HG03520 (cell line): ENCODE data around the gene MET.
"Not testable (repeated sequence)": the region's sequence is repeated elsewhere in the genome, so short reads cannot be mapped to it uniquely, and the experiment has no call there.

ENCODE experiments used
- ATAC-seq: cut with Tn5 transposase; IDR thresholded peaks from one replicate; pipeline ENCODE4 v1.9.1; 2021; ENCODE audit warnings: mild to moderate bottlenecking, moderate library complexity; ENCODE audit not compliant: unreplicated experiment

MET gene

DNA sequence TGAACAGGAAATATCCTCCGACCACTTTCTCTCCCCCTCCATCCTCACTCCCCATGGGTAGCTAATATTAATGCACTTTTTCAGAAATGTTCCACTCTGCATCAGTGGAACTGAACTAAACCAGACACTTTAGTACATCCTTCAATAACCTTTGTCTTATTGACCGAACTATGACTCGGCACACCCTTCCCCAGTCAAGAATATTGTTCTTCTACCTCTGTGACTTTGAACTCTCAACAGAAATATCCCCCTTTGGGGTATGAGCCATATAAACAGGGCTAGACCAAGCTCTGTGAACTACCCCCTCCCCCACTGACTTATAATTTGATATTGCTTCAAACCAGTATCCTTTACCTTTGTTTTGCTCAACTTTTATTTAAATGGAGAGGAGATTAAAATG, 132.5 kb downstream of the MET start:
- no peak for ATAC-seq

GRCh38 chr7:116805100-116805544, 133.1 kb downstream of the MET start:
- ATAC-seq, result no peak

- no peak for ATAC-seq
Measured at GRCh38 chr7:116806046-116806944, 134.3 kb downstream of the MET start.

- no peak for ATAC-seq
Measured at GRCh38 chr7:116807011-116807560, 135.1 kb downstream of the MET start.

DNA sequence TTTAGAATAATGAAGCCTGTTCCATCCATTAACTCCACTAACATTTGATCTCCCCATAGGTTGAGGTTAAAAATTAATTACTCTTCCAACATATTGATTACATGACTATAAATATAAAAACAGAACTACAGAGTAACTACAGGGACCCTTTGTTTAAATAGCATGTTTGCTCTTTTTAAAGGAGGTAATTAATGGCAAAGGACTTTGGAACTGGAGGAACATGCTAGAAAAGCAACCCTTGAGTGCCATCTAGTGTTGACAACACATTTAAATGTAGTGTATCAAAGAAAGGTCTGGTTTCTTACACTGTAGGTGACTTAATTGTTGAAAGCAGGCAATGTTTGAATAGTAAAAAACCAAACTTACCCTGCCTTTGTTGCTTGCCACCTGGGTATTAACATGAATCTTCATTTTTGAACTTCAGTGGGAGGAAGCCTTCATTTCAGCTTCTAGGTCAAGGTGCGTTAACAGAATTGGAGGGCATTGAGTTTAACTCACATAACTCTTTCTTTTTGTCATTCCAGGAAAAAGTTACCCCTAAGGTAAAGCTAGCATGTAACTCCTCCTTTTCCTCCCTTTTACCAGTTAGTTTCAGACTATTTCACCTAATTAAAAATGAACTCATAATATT, 137.8 kb downstream of the MET start:
- ATAC-seq, result peak; percentile 55

DNA sequence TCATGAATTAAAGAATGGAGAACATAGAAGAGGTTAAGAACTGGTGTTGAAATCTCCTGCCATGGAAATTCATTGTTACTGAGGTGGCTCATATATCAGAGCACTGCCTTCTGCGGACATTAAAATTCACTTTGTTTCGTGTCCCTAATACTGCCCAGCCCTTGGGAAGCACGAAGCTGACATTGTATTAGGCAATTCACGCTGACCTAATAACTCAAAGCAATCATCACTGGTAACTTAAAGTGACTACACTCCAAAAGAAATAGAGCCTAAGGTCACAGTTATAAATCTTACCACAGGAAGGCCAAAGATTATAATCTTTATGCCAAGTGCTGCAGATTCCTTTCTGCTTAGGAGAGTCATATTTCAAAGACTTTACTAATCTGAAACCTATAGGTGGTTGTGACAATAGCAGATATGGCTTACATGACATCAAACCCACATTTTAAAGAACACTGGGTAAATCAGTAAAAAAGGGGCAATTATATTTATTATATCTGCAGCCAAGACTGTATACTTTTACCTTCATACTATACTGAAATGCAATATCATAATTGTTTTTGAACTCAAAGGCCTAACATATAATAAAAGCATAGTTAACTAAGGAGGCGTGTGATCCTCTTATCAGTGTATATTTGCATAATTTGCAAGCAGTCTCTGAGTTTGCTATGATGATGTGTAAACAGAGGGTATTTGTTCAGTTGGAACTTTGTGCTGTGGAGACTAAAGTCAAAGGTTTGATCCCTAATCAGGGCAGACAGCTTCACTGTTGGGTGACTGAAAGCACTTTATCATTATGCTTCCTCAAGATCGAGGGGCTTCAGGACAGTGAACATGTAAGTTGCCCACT, 138.5 kb downstream of the MET start:
- ATAC-seq, result no peak

GRCh38 chr7:116811768-116812167, 139.8 kb downstream of the MET start:
- ATAC-seq, result no peak

DNA sequence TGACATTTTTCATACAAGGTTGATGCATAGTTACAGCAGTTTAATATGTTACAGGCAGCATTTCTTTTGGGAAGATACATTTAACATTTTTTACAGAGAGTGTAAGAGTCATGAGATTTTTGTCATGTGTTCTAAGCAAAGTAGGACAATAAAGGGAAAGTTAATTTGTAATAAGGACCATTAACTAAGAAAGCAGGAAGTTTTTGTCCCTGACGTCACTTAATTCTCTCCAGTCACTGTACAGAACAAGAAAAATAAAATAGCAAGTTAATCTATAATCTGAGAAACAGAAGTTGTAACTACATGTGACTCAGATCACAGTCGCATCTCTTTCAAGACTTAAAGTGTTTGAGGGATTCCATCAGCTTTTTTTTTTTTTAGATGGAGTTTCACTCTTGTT, 140.9 kb downstream of the MET start:
- no peak for ATAC-seq

GRCh38 chr7:116813371-116813770, 141.4 kb downstream of the MET start:
- not testable (repeated sequence) for ATAC-seq

DNA sequence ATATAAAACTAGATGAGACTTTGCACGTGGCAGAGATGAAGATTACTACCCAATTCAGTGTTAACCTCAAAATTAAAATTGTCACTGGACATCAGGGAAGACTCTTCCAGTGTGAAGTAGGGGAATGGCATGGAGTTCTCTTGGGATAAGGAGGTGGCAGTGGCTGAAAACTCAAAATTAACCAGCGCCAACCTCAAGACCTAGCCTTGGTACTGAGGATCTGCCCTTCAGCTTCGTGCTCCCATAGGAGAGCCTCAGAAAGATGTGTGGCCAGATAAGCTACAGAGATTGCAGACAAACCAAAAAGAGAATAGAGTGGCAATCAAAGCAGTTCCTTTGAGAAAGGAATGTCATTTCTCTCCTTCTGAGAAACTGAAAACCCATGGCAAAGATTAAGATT, 143.0 kb downstream of the MET start:
- no peak for ATAC-seq

- no peak for ATAC-seq
Measured at GRCh38 chr7:116820149-116820548, 148.2 kb downstream of the MET start.

- ATAC-seq, result not testable (repeated sequence)
Measured at GRCh38 chr7:116821647-116822046, 149.7 kb downstream of the MET start.

GRCh38 chr7:116824449-116824848, 152.5 kb downstream of the MET start:
- ATAC-seq, result no peak

- no peak for ATAC-seq
Measured at GRCh38 chr7:116828281-116828680, 156.3 kb downstream of the MET start.

GRCh38 chr7:116829041-116829440, 157.0 kb downstream of the MET start:
- ATAC-seq, result no peak

GRCh38 chr7:116829493-116829892, 157.5 kb downstream of the MET start:
- ATAC-seq, result no peak

DNA sequence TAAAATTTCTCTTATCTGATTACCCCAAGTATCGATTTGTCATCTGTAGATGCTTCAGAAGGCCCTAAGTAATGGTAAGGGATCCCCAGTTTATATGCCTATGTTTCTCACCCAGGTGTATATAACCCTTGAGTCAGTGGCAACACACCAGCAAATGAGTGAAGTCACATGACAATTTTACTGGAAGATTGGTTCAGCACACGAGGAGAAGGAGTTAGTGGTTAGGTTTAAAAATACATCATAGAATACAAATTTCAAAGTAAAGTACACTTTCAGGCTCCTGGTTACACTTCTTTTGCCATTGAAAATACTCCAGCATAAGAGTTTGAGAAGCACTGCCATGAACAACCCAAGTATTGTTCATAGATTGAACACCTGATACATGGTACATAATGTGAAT, 160.7 kb downstream of the MET start:
- ATAC-seq, result no peak

DNA sequence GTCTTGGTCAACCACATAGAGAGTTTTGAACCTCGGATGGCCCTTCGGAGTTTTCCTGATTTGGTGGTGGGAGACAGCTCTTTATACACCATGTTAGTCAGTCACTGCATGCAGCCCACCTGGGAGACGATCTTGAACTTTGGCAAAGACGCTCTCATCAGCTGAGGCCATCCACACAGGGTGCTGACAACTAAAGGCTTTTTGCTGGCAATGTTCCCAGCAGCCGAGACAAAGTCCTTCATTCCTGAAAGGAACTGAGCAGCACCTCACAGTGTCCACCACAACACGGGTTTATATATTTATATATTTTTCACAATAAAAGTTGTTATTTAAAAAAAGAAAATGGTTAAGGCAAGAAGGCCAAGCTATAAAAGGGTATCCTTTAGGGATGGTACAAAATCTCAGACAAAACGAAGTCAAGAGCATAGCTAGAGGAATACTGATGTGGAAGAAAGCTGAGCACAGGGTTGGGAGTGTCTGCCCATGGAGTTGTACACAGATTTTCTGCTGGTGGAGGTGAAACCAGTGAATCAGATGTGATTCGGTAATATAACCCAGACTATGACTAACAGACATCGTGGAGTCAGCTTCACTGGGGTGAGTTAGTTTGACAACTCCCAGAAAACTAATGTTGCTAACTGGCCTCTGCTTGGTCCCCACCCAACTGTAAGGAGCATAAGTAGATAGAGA, 163.0 kb downstream of the MET start:
- no peak for ATAC-seq

DNA sequence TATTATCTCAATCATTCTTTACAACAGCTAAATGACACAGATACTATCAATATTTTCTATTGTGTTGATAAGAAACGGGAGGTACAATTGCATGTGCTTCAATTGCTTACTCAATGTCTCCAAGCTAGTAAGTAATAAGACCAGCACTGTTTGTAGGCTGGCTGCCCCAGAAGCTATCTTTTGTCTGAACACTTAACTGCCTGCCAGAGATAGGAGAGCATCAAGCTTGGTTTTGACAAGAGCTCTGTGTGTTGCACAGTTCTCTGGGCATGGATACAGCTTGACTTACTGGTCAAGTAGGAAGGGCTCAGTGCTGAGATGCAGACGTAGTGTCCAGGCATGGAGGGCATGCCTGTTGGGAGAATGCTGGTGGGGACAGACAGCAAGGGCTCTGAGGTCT, 164.1 kb downstream of the MET start:
- no peak for ATAC-seq

GRCh38 chr7:116836911-116837310, 164.9 kb downstream of the MET start:
- ATAC-seq, result no peak
